Endothelial cell of umbilical vein (primary cell): ENCODE results near the gene VAPB. TPM values are rescaled to one million over a fixed set of nuclear protein-coding genes. Genes with fewer than 3 reads are reported as not detected.

Source experiments
- BruUV-seq: library from RNA; stranded (reverse); fragments of 400-500 nt; replicated peaks from 2 replicates; lab custom pipeline; 2021; lab: Mats Ljungman, UMichigan
- CTCF ChIA-PET: fragments of 300-600, 350-600 bp; sonication (Branson Sonifier 250); formaldehyde crosslinking; loops from one replicate; lab custom pipeline; 2021; ENCODE audit warnings: antibody characterized with exemption, inconsistent platforms; lab: Charles Lee
- POLR2A ChIA-PET: fragments of 300-600, 350-600 bp; sonication (Branson Sonifier 250); formaldehyde crosslinking; loops from one replicate; lab custom pipeline; 2021; ENCODE audit warnings: antibody characterized with exemption, inconsistent platforms; lab: Charles Lee
- DNase-seq: peaks from one replicate; pipeline ENCODE4 v3.0.0-alpha.2; 2011; ENCODE audit warnings: low read depth, low spot score
- FAIRE-seq: peaks from 2 replicates; lab custom pipeline; 2011; peaks lifted over from hg19 to GRCh38; lab: Jason Lieb, UNC
- H2AFZ ChIP-seq: 2 replicates; pipeline ENCODE4 v1.6.0; 2012; ENCODE audit warnings: low read depth, low read length, control low read depth, inconsistent platforms
- H3K27ac ChIP-seq: 2 replicates; pipeline ENCODE4 v1.5.1; 2011; ENCODE audit warnings: low read depth, mild to moderate bottlenecking, control low read depth, low read length, moderate library complexity; ENCODE audit not compliant: insufficient read depth
- H3K27me3 ChIP-seq, 2 experiments: 2 replicates each; pipeline versions ENCODE4 v1.6.0 to v1.6.1; 2011; ENCODE audit warnings: low read length in 2 of 2, mixed read lengths in 1 of 2; ENCODE audit not compliant: control insufficient read depth in 2 of 2, insufficient read depth in 2 of 2
- H3K36me3 ChIP-seq, 2 experiments: 2 replicates in 1 of 2; 3 replicates in 1 of 2; pipeline ENCODE4 v1.5.1; 2011; ENCODE audit warnings: low read length in 2 of 2, mild to moderate bottlenecking in 1 of 2, moderate library complexity in 1 of 2; ENCODE audit not compliant: control insufficient read depth in 2 of 2, insufficient read depth in 2 of 2; ENCODE audit errors: extremely low read depth in 1 of 2
- H3K4me1 ChIP-seq: 3 replicates; pipeline ENCODE4 v1.5.1; 2011; ENCODE audit warnings: mild to moderate bottlenecking, low read length; ENCODE audit not compliant: control insufficient read depth, insufficient read depth; ENCODE audit errors: extremely low read depth
- H3K4me2 ChIP-seq: 2 replicates; pipeline ENCODE4 v1.6.1; 2011; ENCODE audit warnings: low read length, control low read depth, mixed read lengths; ENCODE audit not compliant: insufficient read depth
- H3K4me3 ChIP-seq, 3 experiments: fragments of 200-600 bp in 1 of 3; sonication (generic), shearing (Covaris generic) in 1 of 3; replicated peaks in 1 of 3; 2 replicates each; pipeline ENCODE4 v1.5.1; 2011 to 2016; ENCODE audit warnings: control low read depth in 3 of 3, low read length in 3 of 3, mild to moderate bottlenecking in 2 of 3, inconsistent platforms in 1 of 3, low read depth in 1 of 3, moderate library complexity in 1 of 3; ENCODE audit not compliant: insufficient read depth in 1 of 3
- H3K79me2 ChIP-seq: 2 replicates; pipeline ENCODE4 v1.6.0; 2012; ENCODE audit warnings: low read length, inconsistent platforms; ENCODE audit not compliant: control insufficient read depth, insufficient read depth
- H3K9ac ChIP-seq: replicated peaks from 2 replicates; pipeline ENCODE3; 2011; ENCODE audit warnings: low read length, control low read depth; ENCODE audit not compliant: insufficient read depth; ENCODE audit errors: extremely low read depth
- H3K9me1 ChIP-seq: replicated peaks from 3 replicates; pipeline ENCODE4 v1.6.0; 2011; ENCODE audit warnings: mild to moderate bottlenecking, low read length; ENCODE audit not compliant: control insufficient read depth, insufficient read depth; ENCODE audit errors: extremely low read depth
- H3K9me3 ChIP-seq: replicated peaks from 2 replicates; pipeline ENCODE4 v1.5.1; 2012; ENCODE audit warnings: low read length, inconsistent platforms; ENCODE audit not compliant: control insufficient read depth, insufficient read depth
- H4K20me1 ChIP-seq: replicated peaks from 2 replicates; pipeline ENCODE3; 2011; ENCODE audit warnings: mild to moderate bottlenecking, low read length; ENCODE audit not compliant: control insufficient read depth, insufficient read depth; ENCODE audit errors: extremely low read depth
- CTCF ChIP-seq, 2 donors: IDR thresholded peaks; 1 replicate in 1 of 2; 2 replicates in 1 of 2; pipeline ENCODE4 v1.5.1; 2011; ENCODE audit warnings: low read length in 2 of 2, mild to moderate bottlenecking in 2 of 2, moderate library complexity in 2 of 2, control low read depth in 1 of 2, inconsistent platforms in 1 of 2, low read depth in 1 of 2; ENCODE audit not compliant: insufficient read depth in 1 of 2; ENCODE audit errors: extremely low read depth in 1 of 2
- EZH2 ChIP-seq: IDR thresholded peaks from 2 replicates; pipeline ENCODE4 v1.6.1; 2012; ENCODE audit warnings: borderline replicate concordance, low read depth, mild to moderate bottlenecking, moderate library complexity, low read length, inconsistent platforms; ENCODE audit not compliant: severe bottlenecking
- FOS ChIP-seq: IDR thresholded peaks from 2 replicates; pipeline ENCODE4 v1.6.1; 2011; ENCODE audit warnings: mild to moderate bottlenecking, low read length, moderate library complexity, borderline replicate concordance; ENCODE audit not compliant: insufficient read depth
- GATA2 ChIP-seq: IDR thresholded peaks from 2 replicates; pipeline ENCODE4 v1.7.0; 2011; ENCODE audit warnings: low read depth, mild to moderate bottlenecking, moderate library complexity, mixed read lengths, low read length; ENCODE audit not compliant: insufficient read length, insufficient read depth
- JUN ChIP-seq: IDR thresholded peaks from 2 replicates; pipeline ENCODE4 v1.6.1; 2011; ENCODE audit warnings: borderline replicate concordance, low read depth; ENCODE audit not compliant: insufficient read length, insufficient read depth
- MAX ChIP-seq: IDR thresholded peaks from 2 replicates; pipeline ENCODE4 v1.6.1; 2011; ENCODE audit not compliant: insufficient read depth, insufficient read length
- MYC ChIP-seq: IDR thresholded peaks from one replicate; pipeline ENCODE4 v1.6.1; 2011; ENCODE audit warnings: mild to moderate bottlenecking, low read depth, low read length
- POLR2A ChIP-seq: IDR thresholded peaks from 2 replicates; pipeline ENCODE4 v1.6.1; 2012; ENCODE audit warnings: low read depth, mild to moderate bottlenecking, control low read depth, low read length
- POLR2AphosphoS5 ChIP-seq: IDR thresholded peaks from 2 replicates; pipeline ENCODE4 v1.6.1; 2012; ENCODE audit warnings: low read depth, mild to moderate bottlenecking, control low read depth, low read length, moderate library complexity; ENCODE audit not compliant: insufficient read depth
- dilution Hi-C: fragments of 300-500 bp; cut with MboI; formaldehyde crosslinking; loops from one replicate; pipeline ENCODE4 v1.15.0; 2019; ENCODE audit warnings: low sequenced_read_pairs; ENCODE audit not compliant: extremely low pct_ligation_motif_present
- intact Hi-C: fragments of 100-400 bp; cut with micrococcal nuclease; formaldehyde crosslinking; loops from one replicate; pipeline ENCODE4 v1.10.0; 2022
- polyA plus RNA-seq, 4 experiments: library from polyadenylated mRNA; depleted of rRNA in 3 of 4; stranded (reverse) in 3 of 4; unstranded in 1 of 4; fragments of >200 nt; gene quantifications; 2 replicates each; pipeline versions ENCODE4 v1.2.1 to v1.2.3, GENCODE V29; 2011 to 2012; ENCODE audit warnings: missing spikeins in 1 of 4
- total RNA-seq: library from RNA; stranded (reverse); gene quantifications from 2 replicates; pipeline ENCODE4 v1.2.3, GENCODE V29; 2021

VAPB gene
- total and polyA plus RNA-seq, 2 donors (not counting 3 experiments of a cell fraction or from before 2014, with no cell fraction given), result 17.9 to 48.9 TPM

- POLR2A ChIA-PET, result no interaction called here
Measured at GRCh38 chr20:58466095-58466708, 77.2 kb downstream of the VAPB start.

More at GRCh38 chr20:58466095-58466708, 77.2 kb downstream of the VAPB start:
- DNase-seq (no peak), FAIRE-seq (no peak)
- Histone ChIP-seq H3K4me1 (no peaks in the 10 kb centered on the region), H3K4me3 (no peak overlapping the region), H3K9me1 (no peaks in the 10 kb centered on the region), H2AFZ (no peak overlapping the region), H3K36me3 (no peaks in the 10 kb centered on the region), H3K9me3 (no peaks in the 10 kb centered on the region), H3K79me2 (no peaks in the 10 kb centered on the region), H3K9ac (no peak overlapping the region), H4K20me1 (no peaks in the 10 kb centered on the region), H3K27ac (no peak overlapping the region), H3K4me2 (no peak overlapping the region), H3K27me3 (peaks cover 0 to 5% of the 10 kb centered on the region in 2 experiments)
- intact Hi-C loops (no loop called here), dilution Hi-C loops (loop anchor here (25.0 kb wide), 1 partner anchor 229 kb away; the partner anchor contains the start of gene ANKRD60)
- CTCF ChIA-PET, result interaction anchor here (0.6 to 1.6 kb wide), 2 partner anchors 15 to 28 kb away, joined by 3 to 10 read pairs; no protein-coding TSS in a partner anchor
- no TSS peak for BruUV-seq
- TF ChIP-seq MYC, result no peak
- no peak for TF ChIP-seq POLR2A
- TF ChIP-seq EZH2, result no peak
- TF ChIP-seq GATA2, result no peak
- TF ChIP-seq CTCF (IDR thresholded peaks at IDR 0.05; ENCODE audit: extremely low read depth in 1 of 2, insufficient read depth in 1 of 2, low read depth in 1 of 2, low read length in 2 of 2), result no peak
- no peak for TF ChIP-seq POLR2AphosphoS5
- no peak for TF ChIP-seq JUN
- no peak for TF ChIP-seq FOS
- no peak for TF ChIP-seq MAX
